Measurements from ENCODE around the gene MTHFR. TPM values are rescaled to one million over a fixed set of nuclear protein-coding genes. Genes with fewer than 3 reads are reported as not detected.

Gene MTHFR
- total RNA-seq = 10 to 100 TPM; 16.0 to 18.7 TPM

GRCh38 chr1:11805422-11806306 lies at the start of gene MTHFR, which contains the start of gene CLCN6:
Gene MTHFR, minus strand, starts transcription at chr1:11805964. Its CDS starts 2,848 bp downstream, at chr1:11803116.
Gene CLCN6, plus strand, starts transcription at chr1:11806191. Its CDS starts 72 bp downstream, at chr1:11806263.
- ATAC-seq (replicated peaks in 1 of 2) = peak; percentile 89
- H3K4me3 Mint-ChIP-seq = peak within 1 kb of the TSS; percentile 96 to 98
- H3K27me3 Mint-ChIP-seq (ENCODE audit: low read depth) = no peaks in the 10 kb centered on the region

GRCh38 chr1:11855430-11855829 lies 49.7 kb upstream of the MTHFR start:
- Mint-ChIP-seq H3K36me3 (ENCODE audit: insufficient read depth in 2 of 2) (no peaks in the 10 kb centered on the region), H3K4me1 (ENCODE audit: low read depth) (no peaks in the 10 kb centered on the region), H3K9me3 (no peaks in the 10 kb centered on the region), H3K27me3 (ENCODE audit: low read depth) (peaks cover 31% of the 10 kb centered on the region), H3K4me3 (no peak overlapping the region), H3K27ac (no peak overlapping the region)
- DNase-seq (no peak), ATAC-seq (replicated peaks in 1 of 2) (peak in 1 of 2 donors; percentile 58)

More at GRCh38 chr1:11805422-11806306, at the start of gene MTHFR, which contains the start of gene CLCN6:
- peak; percentile 99 to 100 for DNase-seq
- H3K4me1 Mint-ChIP-seq (ENCODE audit: low read depth) = peaks cover 73% of the 10 kb centered on the region
- H3K9me3 Mint-ChIP-seq = no peaks in the 10 kb centered on the region
- H3K36me3 Mint-ChIP-seq (ENCODE audit: insufficient read depth in 2 of 2) = peaks cover 2% of the 10 kb centered on the region in 2 donors
- H3K27ac Mint-ChIP-seq = peak within 1 kb of the TSS; percentile 93

DNA sequence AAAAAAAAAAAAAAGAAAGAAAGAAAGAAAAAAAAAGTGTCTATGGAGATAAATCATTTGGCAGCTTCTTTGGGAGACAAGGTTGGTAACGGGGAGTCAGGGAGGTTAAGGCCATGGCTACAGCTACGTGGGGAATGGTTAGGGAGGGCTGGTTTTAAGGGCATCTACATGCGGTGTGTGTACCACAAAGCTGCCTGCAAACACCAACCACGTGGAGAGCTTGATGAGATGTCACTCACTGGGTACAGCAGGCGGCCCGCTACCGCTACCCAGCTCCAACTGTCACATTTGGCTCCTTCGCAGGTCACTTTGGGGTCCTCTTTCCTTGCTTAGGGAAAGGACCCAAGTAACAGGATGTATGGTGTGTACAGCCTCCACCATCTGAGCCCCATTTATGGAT lies 48.8 kb upstream of the MTHFR start:
- no peaks in the 10 kb centered on the region for H3K4me1 Mint-ChIP-seq (ENCODE audit: low read depth)
- ATAC-seq (replicated peaks in 1 of 2) (no peak), DNase-seq (no peak)
- H3K27me3 Mint-ChIP-seq (ENCODE audit: low read depth) = peaks cover 21% of the 10 kb centered on the region
- H3K4me3 Mint-ChIP-seq = no peak overlapping the region
- H3K36me3 Mint-ChIP-seq (ENCODE audit: insufficient read depth in 2 of 2) = no peaks in the 10 kb centered on the region
- H3K27ac Mint-ChIP-seq = no peak overlapping the region
- H3K9me3 Mint-ChIP-seq = no peaks in the 10 kb centered on the region

DNA sequence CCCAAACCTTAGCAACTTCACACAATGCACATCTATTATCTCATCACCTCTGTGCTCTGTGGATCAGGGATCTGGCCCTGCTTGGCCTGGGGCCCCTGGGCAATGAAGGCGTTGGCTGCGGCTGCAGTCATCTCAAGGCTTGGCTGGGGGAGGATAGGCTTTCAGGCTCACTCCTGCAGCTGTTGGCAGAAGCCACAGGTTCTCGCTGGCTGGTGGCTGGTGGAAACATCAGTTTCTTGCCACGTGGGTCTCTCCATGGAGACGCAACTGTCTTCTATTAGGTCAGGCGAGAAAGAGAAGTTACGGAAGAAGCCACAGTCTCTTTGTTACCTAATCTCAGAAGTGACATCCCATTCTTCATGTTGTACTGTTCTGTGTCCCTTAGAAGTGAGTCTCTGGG lies 45.4 kb upstream of the MTHFR start:
- Mint-ChIP-seq H3K9me3 (no peaks in the 10 kb centered on the region), H3K36me3 (ENCODE audit: insufficient read depth in 2 of 2) (no peaks in the 10 kb centered on the region), H3K4me1 (ENCODE audit: low read depth) (no peaks in the 10 kb centered on the region), H3K27me3 (ENCODE audit: low read depth) (peaks cover 12% of the 10 kb centered on the region), H3K27ac (no peak overlapping the region), H3K4me3 (no peak overlapping the region)
- DNase-seq (no peak), ATAC-seq (replicated peaks in 1 of 2) (no peak)

GRCh38 chr1:11850156-11850555 lies 44.4 kb upstream of the MTHFR start:
- ATAC-seq (replicated peaks in 1 of 2) (no peak), DNase-seq (no peak)
- Mint-ChIP-seq H3K27me3 (ENCODE audit: low read depth) (peaks cover 12% of the 10 kb centered on the region), H3K36me3 (ENCODE audit: insufficient read depth in 2 of 2) (no peaks in the 10 kb centered on the region), H3K4me3 (no peak overlapping the region), H3K9me3 (no peaks in the 10 kb centered on the region), H3K4me1 (ENCODE audit: low read depth) (no peaks in the 10 kb centered on the region), H3K27ac (no peak overlapping the region)

- no peak overlapping the region for H3K4me3 Mint-ChIP-seq
- no peaks in the 10 kb centered on the region for H3K4me1 Mint-ChIP-seq (ENCODE audit: low read depth)
These were observed 42.6 kb upstream of the MTHFR start for GRCh38 chr1:11848373-11848700.

DNA sequence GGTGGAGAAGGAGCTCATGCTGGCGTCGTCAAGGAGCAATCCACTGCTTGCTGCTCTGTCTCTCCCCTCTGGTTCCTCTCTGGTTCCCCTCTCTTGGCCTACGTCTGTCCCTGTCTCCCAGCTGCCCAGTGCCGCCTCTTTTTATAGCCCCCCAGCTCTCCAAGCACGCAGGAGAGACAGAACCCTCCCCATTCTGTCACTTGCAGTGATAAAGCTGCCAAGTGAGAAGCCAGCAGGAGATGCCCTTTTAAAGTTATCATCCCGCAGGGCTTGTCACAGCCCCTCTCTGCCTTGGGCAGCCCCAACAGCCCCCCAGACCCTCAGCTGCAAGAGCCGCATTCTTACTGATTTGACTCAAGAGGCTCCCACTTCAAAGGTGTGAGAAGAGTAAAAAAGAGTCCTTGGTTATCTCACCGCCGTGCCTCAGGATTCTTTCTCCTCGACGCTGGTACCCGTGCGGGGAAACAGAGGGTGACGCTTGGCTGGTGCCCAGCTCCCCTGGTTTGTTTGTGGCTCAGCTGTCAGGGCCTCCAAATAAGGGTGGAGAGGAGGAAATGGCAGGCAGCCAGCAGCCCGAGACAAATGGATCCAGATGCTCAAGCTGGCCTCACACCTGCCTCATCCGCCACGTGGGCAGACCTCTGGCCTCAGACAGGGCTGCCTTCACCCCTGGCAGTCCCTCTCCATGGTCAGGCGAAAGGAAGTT lies 42.1 kb upstream of the MTHFR start, which contains the start of gene NPPA:
NPPA (minus strand) TSS at position 117 of the 706 bp plus-strand sequence; CDS start at position 18, 99 bp downstream.
- H3K4me1 Mint-ChIP-seq (ENCODE audit: low read depth) = no peaks in the 10 kb centered on the region
- no peaks in the 10 kb centered on the region for H3K36me3 Mint-ChIP-seq (ENCODE audit: insufficient read depth in 2 of 2)
- no peaks in the 10 kb centered on the region for H3K9me3 Mint-ChIP-seq
- no peak within 1 kb of the TSS for H3K27ac Mint-ChIP-seq
- DNase-seq (no peak), ATAC-seq (replicated peaks in 1 of 2) (no peak)
- no peak within 1 kb of the TSS for H3K4me3 Mint-ChIP-seq
- peaks cover 7% of the 10 kb centered on the region for H3K27me3 Mint-ChIP-seq (ENCODE audit: low read depth)

More at GRCh38 chr1:11848373-11848700, 42.6 kb upstream of the MTHFR start:
- no peak for DNase-seq
- Mint-ChIP-seq H3K36me3 (ENCODE audit: insufficient read depth in 2 of 2) (no peaks in the 10 kb centered on the region), H3K9me3 (no peaks in the 10 kb centered on the region), H3K27me3 (ENCODE audit: low read depth) (peaks cover 7% of the 10 kb centered on the region), H3K27ac (no peak overlapping the region)
- no peak for ATAC-seq (replicated peaks in 1 of 2)

- H3K9me3 Mint-ChIP-seq = no peaks in the 10 kb centered on the region
- H3K4me3 Mint-ChIP-seq = no peak overlapping the region
- no peak overlapping the region for H3K27ac Mint-ChIP-seq
- no peaks in the 10 kb centered on the region for H3K27me3 Mint-ChIP-seq (ENCODE audit: low read depth)
- H3K4me1 Mint-ChIP-seq (ENCODE audit: low read depth) = no peaks in the 10 kb centered on the region
- ATAC-seq (replicated peaks in 1 of 2) (no peak), DNase-seq (no peak)
- peaks cover 0 to 3% of the 10 kb centered on the region in 2 donors for H3K36me3 Mint-ChIP-seq (ENCODE audit: insufficient read depth in 2 of 2)
These were observed 40.0 kb upstream of the MTHFR start for GRCh38 chr1:11845641-11846335.

DNA sequence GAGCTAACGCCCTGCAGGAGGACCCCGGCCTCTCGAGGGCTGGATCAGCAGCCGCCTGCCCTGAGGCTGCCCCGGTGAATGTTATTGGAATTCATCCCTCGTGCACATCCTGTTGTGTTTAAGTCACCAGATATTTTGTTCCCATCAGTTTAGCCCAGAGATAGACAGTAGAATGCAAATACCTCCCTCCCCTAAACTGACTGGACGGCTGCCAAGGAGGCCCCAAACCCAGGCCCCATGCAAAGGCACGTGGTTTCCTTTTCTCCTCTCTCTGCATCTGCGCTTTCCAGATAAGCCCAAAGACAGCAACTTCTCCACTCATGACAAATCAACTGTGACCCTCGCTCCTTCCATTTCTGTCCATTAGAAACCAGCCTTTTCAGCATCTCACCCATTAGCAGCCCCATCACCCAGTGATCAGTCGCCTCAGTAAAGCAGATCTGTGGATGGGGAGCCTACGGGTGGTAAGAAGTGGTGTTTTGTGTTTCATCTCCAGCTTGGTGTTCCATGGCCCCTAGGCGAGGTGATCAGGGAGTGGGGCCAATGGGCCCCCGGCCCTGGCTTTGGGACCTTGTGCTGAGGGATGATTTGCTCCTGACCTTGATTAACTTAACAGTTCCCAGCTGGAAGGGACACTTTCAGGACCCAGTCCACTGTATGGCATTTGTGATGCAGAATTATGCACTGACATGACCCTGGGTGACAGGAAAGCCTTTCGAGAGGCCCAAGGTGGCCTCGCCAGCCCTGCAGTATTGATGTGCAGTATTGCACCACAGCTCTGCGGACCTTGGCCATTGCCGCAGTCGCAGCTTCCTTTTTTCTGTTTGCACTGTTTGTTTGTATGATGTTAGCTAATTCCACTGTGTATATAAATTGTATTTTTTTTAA lies 36.6 kb upstream of the MTHFR start:
- H3K27ac Mint-ChIP-seq = no peak overlapping the region
- no peaks in the 10 kb centered on the region for H3K9me3 Mint-ChIP-seq
- DNase-seq (no peak), ATAC-seq (replicated peaks in 1 of 2) (no peak)
- no peaks in the 10 kb centered on the region for H3K27me3 Mint-ChIP-seq (ENCODE audit: low read depth)
- no peaks in the 10 kb centered on the region for H3K4me1 Mint-ChIP-seq (ENCODE audit: low read depth)
- H3K4me3 Mint-ChIP-seq = no peak overlapping the region
- H3K36me3 Mint-ChIP-seq (ENCODE audit: insufficient read depth in 2 of 2) = peaks cover 0 to 11% of the 10 kb centered on the region in 2 donors

GRCh38 chr1:11841245-11842153 lies 35.7 kb upstream of the MTHFR start:
- ATAC-seq (replicated peaks in 1 of 2) (no peak), DNase-seq (no peak)
- H3K4me3 Mint-ChIP-seq = no peak overlapping the region
- peaks cover 0 to 11% of the 10 kb centered on the region in 2 donors for H3K36me3 Mint-ChIP-seq (ENCODE audit: insufficient read depth in 2 of 2)
- H3K4me1 Mint-ChIP-seq (ENCODE audit: low read depth) = no peaks in the 10 kb centered on the region
- H3K9me3 Mint-ChIP-seq = no peaks in the 10 kb centered on the region
- H3K27me3 Mint-ChIP-seq (ENCODE audit: low read depth) = no peaks in the 10 kb centered on the region
- no peak overlapping the region for H3K27ac Mint-ChIP-seq

All from activated T-cell treated with anti-CD3 and anti-CD28 coated beads, Interleukin-2, amount 50 U/mL, for 72 hours (primary cell).